Measurements from ENCODE around the gene B3GNT8. TPM values are rescaled to one million over a fixed set of nuclear protein-coding genes. Genes with fewer than 3 reads are reported as not detected.
"Not testable (repeated sequence)": the region's sequence is repeated elsewhere in the genome, so short reads cannot be mapped to it uniquely, and the experiment has no call there.

Gene B3GNT8
- total RNA-seq, 1 donor from 2014 or later = 8.1 TPM

- DNase-seq (ENCODE audit: low spot score) = no peak
Measured at GRCh38 chr19:41416194-41416674, 10.9 kb downstream of the B3GNT8 start.

GRCh38 chr19:41415154-41415571 lies 12.0 kb downstream of the B3GNT8 start:
- DNase-seq (ENCODE audit: low spot score) = no peak

GRCh38 chr19:41414461-41414860 lies 12.7 kb downstream of the B3GNT8 start:
- DNase-seq (ENCODE audit: low spot score) = no peak

- DNase-seq (ENCODE audit: low spot score) = no peak
Measured at GRCh38 chr19:41413947-41414346, 13.2 kb downstream of the B3GNT8 start.

- DNase-seq (ENCODE audit: low spot score) = no peak
Measured at GRCh38 chr19:41412953-41413352, 14.2 kb downstream of the B3GNT8 start.

- no peak for DNase-seq (ENCODE audit: low spot score)
Measured at GRCh38 chr19:41411968-41412265, 15.3 kb downstream of the B3GNT8 start.

- no peak for DNase-seq (ENCODE audit: low spot score)
Measured at GRCh38 chr19:41411100-41411967, 15.8 kb downstream of the B3GNT8 start.

- DNase-seq (ENCODE audit: low spot score) = no peak
Measured at GRCh38 chr19:41410336-41411054, 16.7 kb downstream of the B3GNT8 start.

- DNase-seq (ENCODE audit: low spot score) = no peak
Measured at GRCh38 chr19:41409288-41409687, 17.9 kb downstream of the B3GNT8 start.

- DNase-seq (ENCODE audit: low spot score) = not testable (repeated sequence)
Measured at GRCh38 chr19:41408846-41409245, 18.3 kb downstream of the B3GNT8 start.

- DNase-seq (ENCODE audit: low spot score) = no peak
Measured at GRCh38 chr19:41408256-41408655, 18.9 kb downstream of the B3GNT8 start.

- no peak for DNase-seq (ENCODE audit: low spot score)
Measured at GRCh38 chr19:41407271-41407670, 19.9 kb downstream of the B3GNT8 start.

- DNase-seq (ENCODE audit: low spot score) = no peak
Measured at GRCh38 chr19:41405776-41406175, 21.4 kb downstream of the B3GNT8 start.

- DNase-seq (ENCODE audit: low spot score) = no peak
Measured at GRCh38 chr19:41403181-41403970, 23.8 kb downstream of the B3GNT8 start.

- no peak for DNase-seq (ENCODE audit: low spot score)
Measured at GRCh38 chr19:41402010-41402409, 25.2 kb downstream of the B3GNT8 start.

- no peak for DNase-seq (ENCODE audit: low spot score)
Measured at GRCh38 chr19:41401483-41401882, 25.7 kb downstream of the B3GNT8 start.

GRCh38 chr19:41399525-41399924 lies 27.6 kb downstream of the B3GNT8 start:
- DNase-seq (ENCODE audit: low spot score) = no peak

GRCh38 chr19:41399091-41399490 lies 28.1 kb downstream of the B3GNT8 start:
- DNase-seq (ENCODE audit: low spot score) = no peak

GRCh38 chr19:41398598-41398997 lies 28.6 kb downstream of the B3GNT8 start:
- DNase-seq (ENCODE audit: low spot score) = no peak

- DNase-seq (ENCODE audit: low spot score) = no peak
Measured at GRCh38 chr19:41398050-41398418, 29.1 kb downstream of the B3GNT8 start.

All from mesenteric fat pad (tissue), 1 donor.